ENCODE data around the gene PPP1R12A. TPM values are rescaled to one million over a fixed set of nuclear protein-coding genes. Genes with fewer than 3 reads are reported as not detected.
A peak's percentile ranks its signal among the peaks of the same experiment; 100 is the strongest.
"Not testable (repeated sequence)": the region's sequence is repeated elsewhere in the genome, so short reads cannot be mapped to it uniquely, and the experiment has no call there.

Gene PPP1R12A
- total RNA-seq, 4 donors from 2014 or later: 387 to 683 (median 563) TPM

DNA sequence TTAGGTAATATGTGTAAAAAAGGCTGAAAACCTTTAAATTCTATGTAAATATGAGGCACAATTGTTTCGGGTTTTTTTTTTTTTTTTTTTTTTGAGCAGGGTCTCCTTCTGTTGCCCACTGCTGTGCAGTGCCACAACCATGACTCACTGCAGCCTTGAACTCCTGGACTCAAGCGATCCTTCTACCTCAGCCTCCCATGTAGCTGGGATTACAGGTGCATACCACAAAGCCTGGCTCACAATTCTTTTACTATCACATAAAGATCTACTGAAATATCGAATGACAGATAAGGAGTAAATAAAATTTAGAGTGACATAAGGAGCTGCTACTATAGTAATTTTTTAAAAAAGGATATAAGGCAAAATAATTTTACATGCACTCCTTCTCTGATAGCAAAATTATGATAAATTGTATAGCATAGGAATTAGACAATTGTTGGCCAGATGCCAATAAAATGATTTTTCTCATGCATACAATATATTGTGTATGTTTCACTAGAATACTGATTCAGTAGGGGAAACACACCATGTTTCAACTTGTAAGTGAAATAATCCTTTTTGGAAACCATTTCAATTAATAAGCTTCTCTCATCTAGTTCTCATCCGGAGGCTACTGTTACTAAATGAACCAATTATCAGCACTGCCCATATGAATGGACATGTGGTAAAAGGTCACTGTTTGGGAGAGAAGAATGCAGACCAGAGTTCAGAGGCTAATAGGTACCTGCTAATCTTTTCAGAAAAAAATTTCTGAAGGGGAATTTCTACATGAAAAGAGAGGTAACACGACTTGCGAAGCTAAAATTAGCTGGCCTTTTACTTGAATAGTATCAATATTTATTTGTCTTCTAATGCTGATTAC is 108.4 kb downstream of the PPP1R12A start:
- no peak overlapping the region for H3K27ac ChIP-seq
- H3K36me3 ChIP-seq: peaks cover 0 to 4% of the 10 kb centered on the region in 2 donors
- peaks cover 4 to 72% (median 19%) of the 10 kb centered on the region in 3 donors for H3K4me1 ChIP-seq
- TF ChIP-seq POLR2AphosphoS5 (IDR thresholded peaks at IDR 0.05) (no peak), POLR2A (IDR thresholded peaks at IDR 0.05) (no peak), EP300 (IDR thresholded peaks at IDR 0.05) (no peak)
- TF ChIP-seq, protein P1, sequence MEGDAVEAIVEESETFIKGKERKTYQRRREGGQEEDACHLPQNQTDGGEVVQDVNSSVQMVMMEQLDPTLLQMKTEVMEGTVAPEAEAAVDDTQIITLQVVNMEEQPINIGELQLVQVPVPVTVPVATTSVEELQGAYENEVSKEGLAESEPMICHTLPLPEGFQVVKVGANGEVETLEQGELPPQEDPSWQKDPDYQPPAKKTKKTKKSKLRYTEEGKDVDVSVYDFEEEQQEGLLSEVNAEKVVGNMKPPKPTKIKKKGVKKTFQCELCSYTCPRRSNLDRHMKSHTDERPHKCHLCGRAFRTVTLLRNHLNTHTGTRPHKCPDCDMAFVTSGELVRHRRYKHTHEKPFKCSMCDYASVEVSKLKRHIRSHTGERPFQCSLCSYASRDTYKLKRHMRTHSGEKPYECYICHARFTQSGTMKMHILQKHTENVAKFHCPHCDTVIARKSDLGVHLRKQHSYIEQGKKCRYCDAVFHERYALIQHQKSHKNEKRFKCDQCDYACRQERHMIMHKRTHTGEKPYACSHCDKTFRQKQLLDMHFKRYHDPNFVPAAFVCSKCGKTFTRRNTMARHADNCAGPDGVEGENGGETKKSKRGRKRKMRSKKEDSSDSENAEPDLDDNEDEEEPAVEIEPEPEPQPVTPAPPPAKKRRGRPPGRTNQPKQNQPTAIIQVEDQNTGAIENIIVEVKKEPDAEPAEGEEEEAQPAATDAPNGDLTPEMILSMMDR (IDR thresholded peaks at IDR 0.05): no peak
- no peaks in the 10 kb centered on the region for H3K9me3 ChIP-seq
- H3K27me3 ChIP-seq: no peaks in the 10 kb centered on the region
- no peak overlapping the region for H3K4me3 ChIP-seq
- WGBS, 2 donors (ENCODE audit: low coverage in 1 of 2): 81% methylated on average over 5 to 6 of the region's 6 CpGs
- ATAC-seq: no peak

DNA sequence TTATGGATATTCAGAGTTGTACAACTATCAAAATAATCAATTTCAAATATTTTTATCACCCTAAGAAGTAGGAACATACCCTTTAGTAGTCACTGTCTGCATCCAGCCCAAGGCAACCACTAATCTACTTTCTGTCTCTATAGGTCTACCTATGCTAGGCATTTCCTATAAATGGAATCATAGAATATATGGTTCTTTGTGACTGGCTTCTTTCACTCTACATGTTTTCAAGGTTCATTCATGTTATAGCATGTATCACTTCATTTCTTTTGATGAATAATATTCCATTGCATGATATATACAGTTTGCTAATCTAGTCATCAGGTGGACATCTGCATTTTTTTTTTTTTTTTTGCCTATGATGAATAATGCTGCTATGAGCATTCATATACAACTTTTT is 112.4 kb downstream of the PPP1R12A start:
- Histone ChIP-seq H3K9me3 (no peaks in the 10 kb centered on the region), H3K27me3 (no peaks in the 10 kb centered on the region), H3K4me3 (no peak overlapping the region), H3K36me3 (peaks cover 3 to 18% of the 10 kb centered on the region in 2 donors), H3K27ac (no peak overlapping the region), H3K4me1 (peaks cover 12 to 61% (median 18%) of the 10 kb centered on the region in 3 donors)
- TF ChIP-seq EP300 (IDR thresholded peaks at IDR 0.05) (no peak), POLR2AphosphoS5 (IDR thresholded peaks at IDR 0.05) (no peak), POLR2A (IDR thresholded peaks at IDR 0.05) (no peak)
- TF ChIP-seq, protein P1 (IDR thresholded peaks at IDR 0.05): no peak
- no peak for ATAC-seq

DNA sequence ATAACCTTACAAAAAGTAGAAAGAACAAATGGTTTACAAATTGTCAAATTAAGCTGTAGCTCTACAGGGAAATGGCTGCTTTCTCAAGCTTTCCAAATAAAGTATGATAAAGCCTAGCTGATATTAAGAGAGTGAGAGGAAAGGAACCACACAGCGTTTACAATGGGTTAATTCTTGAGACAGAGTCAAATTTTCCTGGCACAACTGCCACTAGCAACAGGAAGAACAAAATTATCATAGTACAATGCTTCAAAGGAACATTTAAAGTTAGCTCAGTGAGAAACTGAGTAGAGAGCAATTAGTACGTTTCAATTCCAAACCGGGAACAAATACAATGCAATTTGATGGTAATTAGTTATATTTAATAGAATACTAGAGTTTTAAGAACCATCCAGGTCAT is 116.0 kb downstream of the PPP1R12A start:
- Histone ChIP-seq H3K27ac (peak overlapping the region; percentile 40 to 61 (median 54)), H3K36me3 (peaks cover 3 to 23% of the 10 kb centered on the region in 2 donors), H3K4me3 (no peak overlapping the region), H3K4me1 (peaks cover 7 to 58% (median 8%) of the 10 kb centered on the region in 3 donors), H3K27me3 (no peaks in the 10 kb centered on the region), H3K9me3 (no peaks in the 10 kb centered on the region)
- no peak for ATAC-seq
- TF ChIP-seq EP300 (IDR thresholded peaks at IDR 0.05) (no peak), POLR2AphosphoS5 (IDR thresholded peaks at IDR 0.05) (peak; percentile 44)
- 3 to 6% methylated on average over 3 of the region's 3 CpGs for WGBS, 2 donors (ENCODE audit: low coverage in 1 of 2)

DNA sequence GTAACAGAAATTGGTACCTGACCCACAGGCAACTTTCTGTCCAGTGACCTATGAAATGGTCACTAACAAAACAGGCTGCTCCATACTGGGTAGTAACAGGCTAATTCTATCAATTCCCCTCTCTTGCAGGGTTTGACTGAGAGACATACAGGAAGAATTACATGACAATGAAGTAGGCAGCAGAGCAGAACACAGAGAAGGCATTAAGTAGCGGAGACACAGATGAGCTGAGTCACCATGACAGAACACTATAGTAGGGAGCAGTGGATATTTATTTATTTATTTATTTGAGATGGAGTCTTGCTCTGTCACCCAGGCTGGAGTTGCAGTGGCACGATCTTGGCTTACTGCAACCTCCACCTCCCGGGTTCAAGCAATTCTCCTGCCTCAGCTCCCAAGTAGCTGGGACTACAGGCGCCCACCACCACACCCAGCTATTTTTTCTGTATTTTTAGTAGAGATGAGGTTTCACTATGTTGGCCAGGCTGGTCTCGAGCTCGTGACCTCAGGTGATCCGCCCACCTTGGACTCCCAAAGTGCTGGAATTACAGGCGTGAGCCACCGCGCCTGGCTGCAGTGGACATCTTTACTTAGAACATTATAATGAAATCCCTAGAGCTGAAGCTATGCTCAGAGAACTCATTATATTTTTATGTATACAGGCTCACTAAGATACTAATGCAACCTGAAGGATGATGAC is 150.4 kb downstream of the PPP1R12A start:
- WGBS, 2 donors (ENCODE audit: low coverage in 1 of 2): 81 to 96% methylated on average over 4 to 7 of the region's 10 CpGs
- peak overlapping the region in 2 of 4 donors; percentile 5 to 41 for H3K27ac ChIP-seq

DNA sequence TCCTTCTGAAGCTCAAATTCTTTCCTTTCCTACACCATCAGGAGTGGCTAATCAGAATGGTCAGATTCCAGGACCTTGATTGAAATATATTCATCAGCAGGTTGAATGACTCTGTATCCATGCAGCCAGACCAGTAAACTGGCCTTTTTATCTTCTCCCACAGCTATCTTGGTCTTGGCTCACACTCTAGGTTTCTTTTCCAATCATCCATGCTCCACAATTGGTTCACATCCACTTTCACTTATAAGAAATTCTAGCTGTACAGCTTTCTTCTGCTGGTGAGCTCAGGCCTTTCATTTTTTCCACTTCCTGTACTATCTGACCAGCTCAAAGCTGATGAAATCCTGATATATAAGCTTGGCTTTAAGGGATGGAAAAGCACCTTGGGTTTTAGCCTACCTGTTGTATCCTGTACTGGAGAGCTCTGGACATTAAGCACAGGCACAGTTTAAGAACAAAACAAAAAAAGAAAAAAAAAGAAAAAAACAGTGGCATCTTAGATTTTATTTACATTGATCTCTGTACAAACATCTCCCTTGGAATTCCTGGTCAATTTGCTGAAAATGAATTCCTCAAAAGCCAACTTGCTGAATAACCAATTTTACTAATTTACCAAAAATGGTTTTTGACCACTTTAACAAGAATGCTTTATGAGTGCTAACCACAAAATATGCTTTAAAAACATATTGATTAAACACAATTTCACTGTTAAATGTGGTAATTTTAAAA is 152.6 kb downstream of the PPP1R12A start:
- Histone ChIP-seq H3K36me3 (peaks cover 2 to 81% of the 10 kb centered on the region in 2 donors), H3K27me3 (no peaks in the 10 kb centered on the region), H3K27ac (peak overlapping the region; percentile 14 to 50 (median 20)), H3K9me3 (no peaks in the 10 kb centered on the region), H3K4me1 (peaks cover 3 to 63% (median 4%) of the 10 kb centered on the region in 3 donors), H3K4me3 (no peak overlapping the region)
- no peak for TF ChIP-seq POLR2AphosphoS5 (IDR thresholded peaks at IDR 0.05)
- TF ChIP-seq, protein P1 (IDR thresholded peaks at IDR 0.05): no peak
- ATAC-seq: no peak

More for the DNA sequence above, 150.4 kb downstream of the PPP1R12A start:
- H3K4me3 ChIP-seq, ATAC-seq, H3K9me3 ChIP-seq, H3K27me3 ChIP-seq: not testable (repeated sequence)
- peaks cover 2 to 83% of the 10 kb centered on the region in 2 donors for H3K36me3 ChIP-seq
- peaks cover 0 to 48% (median 4%) of the 10 kb centered on the region in 3 donors for H3K4me1 ChIP-seq
